SK-N-SH treated with all-trans-retinoic acid at 6 μM for 48 hours (cell line): Measurements from ENCODE around the gene ARID1B.

Experiments used
- ATAC-seq: fragments of 200-7000 bp; cut with Tn5 transposase; 3 replicates; pipeline ENCODE4 v1.9.1; 2020; ENCODE audit warnings: mild to moderate bottlenecking, moderate library complexity
- ARNTL ChIP-seq: fragments of 450-650 bp; formaldehyde crosslinking; IDR thresholded peaks from 2 replicates; pipeline ENCODE4 v1.5.0; 2020; ENCODE audit warnings: low read depth, mild to moderate bottlenecking, moderate library complexity, borderline replicate concordance
- CSDC2 ChIP-seq: fragments of 250-450 bp; sonication (Bioruptor Pico); IDR thresholded peaks from 2 replicates; pipeline ENCODE4 v1.5.0; 2020; ENCODE audit warnings: mild to moderate bottlenecking, moderate library complexity
- ESRRG ChIP-seq: fragments of 250-450 bp; sonication (Bioruptor Pico); IDR thresholded peaks from 2 replicates; pipeline ENCODE4 v1.6.1; 2021; ENCODE audit warnings: mild to moderate bottlenecking
- GLIS3 ChIP-seq: fragments of 250-450 bp; sonication (Bioruptor Pico); IDR thresholded peaks from 2 replicates; pipeline ENCODE4 v1.5.0; 2020; ENCODE audit warnings: mild to moderate bottlenecking, moderate library complexity
- POU6F1 ChIP-seq: fragments of 250-450 bp; sonication (Bioruptor Pico); IDR thresholded peaks from 2 replicates; pipeline ENCODE4 v1.8.0; 2021; ENCODE audit warnings: low read depth, mild to moderate bottlenecking, moderate library complexity, borderline replicate concordance
- PPARA ChIP-seq: fragments of 250-450 bp; sonication (Bioruptor Pico); IDR thresholded peaks from 2 replicates; pipeline ENCODE4 v1.5.0; 2020; ENCODE audit warnings: mild to moderate bottlenecking, borderline replicate concordance
- RARB ChIP-seq: fragments of 250-450 bp; sonication (Bioruptor Pico); IDR thresholded peaks from 2 replicates; pipeline ENCODE4 v1.8.0; 2021; ENCODE audit warnings: mild to moderate bottlenecking, moderate library complexity
- SNAI2 ChIP-seq: fragments of 250-450 bp; sonication (Bioruptor Pico); IDR thresholded peaks from 2 replicates; pipeline ENCODE4 v1.5.0; 2020; ENCODE audit warnings: mild to moderate bottlenecking, moderate library complexity
- TSHZ2 ChIP-seq: fragments of 250-450 bp; sonication (Bioruptor Pico); IDR thresholded peaks from 2 replicates; pipeline ENCODE4 v1.5.0; 2020; ENCODE audit warnings: mild to moderate bottlenecking, moderate library complexity
- ZC3H10 ChIP-seq: fragments of 250-450 bp; sonication (Bioruptor Pico); IDR thresholded peaks from 2 replicates; pipeline ENCODE4 v1.5.1; 2021; ENCODE audit warnings: mild to moderate bottlenecking, moderate library complexity
- ZNF565 ChIP-seq: fragments of 450-650 bp; formaldehyde crosslinking; conservative IDR thresholded peaks from 2 replicates; pipeline ENCODE4 v1.5.0; 2020; ENCODE audit warnings: low read depth, mild to moderate bottlenecking, moderate library complexity
- ZNF70 ChIP-seq: fragments of 450-650 bp; formaldehyde crosslinking; IDR thresholded peaks from 2 replicates; pipeline ENCODE4 v1.5.0; 2020; ENCODE audit warnings: mild to moderate bottlenecking, moderate library complexity
- TF ChIP-seq, protein P1 (sequence below): fragments of 250-450 bp; sonication (Bioruptor Pico); IDR thresholded peaks from 2 replicates; pipeline ENCODE4 v1.5.1; 2021; ENCODE audit warnings: mild to moderate bottlenecking, moderate library complexity
- TF ChIP-seq, protein P2 (sequence below): fragments of 250-450 bp; sonication (Bioruptor Pico); IDR thresholded peaks from 2 replicates; pipeline ENCODE4 v1.5.1; 2020; ENCODE audit warnings: low read depth, mild to moderate bottlenecking, moderate library complexity
- TF ChIP-seq, protein P3 (sequence below): fragments of 250-450 bp; sonication (Bioruptor Pico); IDR thresholded peaks from 2 replicates; pipeline ENCODE4 v1.8.0; 2020; ENCODE audit warnings: mild to moderate bottlenecking, moderate library complexity, borderline replicate concordance

Gene ARID1B

DNA sequence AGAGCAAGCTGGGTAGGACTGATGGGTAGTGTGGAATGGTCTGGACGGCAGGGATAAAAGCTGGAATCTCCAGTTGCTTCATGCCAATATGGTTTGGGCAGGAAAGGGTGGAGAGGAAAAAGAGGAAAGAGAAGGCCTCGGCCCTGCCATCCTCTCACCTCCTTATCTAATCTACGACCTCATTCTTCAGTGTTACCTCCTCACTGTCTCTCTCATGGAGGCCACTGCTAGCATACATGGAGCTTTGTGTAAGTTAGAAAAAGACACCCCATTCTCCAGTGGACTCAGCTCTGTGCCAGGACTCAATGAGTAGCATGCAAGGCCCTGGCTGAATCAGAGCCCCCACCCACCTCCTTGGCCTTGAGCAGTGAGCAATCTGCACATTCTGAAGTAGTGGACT lies 6.1 kb upstream of the ARID1B start:
- TF ChIP-seq ZNF565 (CRISPR knock-in tag) (no peak), ARNTL (no peak), CSDC2 (CRISPR knock-in tag) (no peak), SNAI2 (CRISPR knock-in tag) (no peak), RARB (CRISPR knock-in tag) (no peak), ESRRG (CRISPR knock-in tag) (no peak)
- no peak for ATAC-seq

GRCh38 chr6:156771761-156772160 lies 5.4 kb upstream of the ARID1B start:
- no peak for ATAC-seq
- no peak for TF ChIP-seq ZC3H10 (CRISPR knock-in tag)
- no peak for TF ChIP-seq SNAI2 (CRISPR knock-in tag)
- TF ChIP-seq CSDC2 (CRISPR knock-in tag) = no peak
- TF ChIP-seq POU6F1 = no peak
- TF ChIP-seq PPARA (CRISPR knock-in tag) = no peak
- TF ChIP-seq, protein P1, sequence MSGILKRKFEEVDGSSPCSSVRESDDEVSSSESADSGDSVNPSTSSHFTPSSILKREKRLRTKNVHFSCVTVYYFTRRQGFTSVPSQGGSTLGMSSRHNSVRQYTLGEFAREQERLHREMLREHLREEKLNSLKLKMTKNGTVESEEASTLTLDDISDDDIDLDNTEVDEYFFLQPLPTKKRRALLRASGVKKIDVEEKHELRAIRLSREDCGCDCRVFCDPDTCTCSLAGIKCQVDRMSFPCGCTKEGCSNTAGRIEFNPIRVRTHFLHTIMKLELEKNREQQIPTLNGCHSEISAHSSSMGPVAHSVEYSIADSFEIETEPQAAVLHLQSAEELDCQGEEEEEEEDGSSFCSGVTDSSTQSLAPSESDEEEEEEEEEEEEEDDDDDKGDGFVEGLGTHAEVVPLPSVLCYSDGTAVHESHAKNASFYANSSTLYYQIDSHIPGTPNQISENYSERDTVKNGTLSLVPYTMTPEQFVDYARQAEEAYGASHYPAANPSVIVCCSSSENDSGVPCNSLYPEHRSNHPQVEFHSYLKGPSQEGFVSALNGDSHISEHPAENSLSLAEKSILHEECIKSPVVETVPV = no peak
- no peak for TF ChIP-seq TSHZ2 (CRISPR knock-in tag)
- TF ChIP-seq GLIS3 (CRISPR knock-in tag) = no peak

DNA sequence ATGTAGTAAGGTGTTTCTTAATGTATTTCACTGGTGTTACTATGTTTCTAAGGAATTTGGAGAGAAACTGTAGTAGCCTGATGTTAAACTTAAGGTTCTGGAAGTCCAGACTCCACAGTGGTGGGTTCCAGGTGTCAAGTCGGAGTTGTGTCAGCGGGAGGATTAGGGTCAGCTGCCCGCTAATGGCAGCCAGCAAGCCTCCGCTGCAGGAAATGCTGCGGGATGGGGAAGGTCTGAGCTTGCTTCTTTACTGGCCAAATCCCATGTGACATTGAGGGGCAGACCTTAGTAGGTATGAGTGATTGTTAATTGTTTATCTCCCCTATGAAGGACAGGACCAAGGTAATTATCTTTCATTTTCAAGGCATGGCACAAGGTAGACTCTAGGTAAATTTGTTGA lies 3.7 kb upstream of the ARID1B start:
- no peak for TF ChIP-seq POU6F1
- TF ChIP-seq ARNTL = no peak
- TF ChIP-seq, protein P1 = no peak
- TF ChIP-seq, protein P2, sequence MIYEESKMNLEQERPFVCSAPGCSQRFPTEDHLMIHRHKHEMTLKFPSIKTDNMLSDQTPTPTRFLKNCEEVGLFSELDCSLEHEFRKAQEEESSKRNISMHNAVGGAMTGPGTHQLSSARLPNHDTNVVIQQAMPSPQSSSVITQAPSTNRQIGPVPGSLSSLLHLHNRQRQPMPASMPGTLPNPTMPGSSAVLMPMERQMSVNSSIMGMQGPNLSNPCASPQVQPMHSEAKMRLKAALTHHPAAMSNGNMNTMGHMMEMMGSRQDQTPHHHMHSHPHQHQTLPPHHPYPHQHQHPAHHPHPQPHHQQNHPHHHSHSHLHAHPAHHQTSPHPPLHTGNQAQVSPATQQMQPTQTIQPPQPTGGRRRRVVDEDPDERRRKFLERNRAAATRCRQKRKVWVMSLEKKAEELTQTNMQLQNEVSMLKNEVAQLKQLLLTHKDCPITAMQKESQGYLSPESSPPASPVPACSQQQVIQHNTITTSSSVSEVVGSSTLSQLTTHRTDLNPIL (CRISPR knock-in tag) = no peak
- no peak for TF ChIP-seq ZNF70 (CRISPR knock-in tag)
- no peak for TF ChIP-seq PPARA (CRISPR knock-in tag)
- TF ChIP-seq, protein P3, sequence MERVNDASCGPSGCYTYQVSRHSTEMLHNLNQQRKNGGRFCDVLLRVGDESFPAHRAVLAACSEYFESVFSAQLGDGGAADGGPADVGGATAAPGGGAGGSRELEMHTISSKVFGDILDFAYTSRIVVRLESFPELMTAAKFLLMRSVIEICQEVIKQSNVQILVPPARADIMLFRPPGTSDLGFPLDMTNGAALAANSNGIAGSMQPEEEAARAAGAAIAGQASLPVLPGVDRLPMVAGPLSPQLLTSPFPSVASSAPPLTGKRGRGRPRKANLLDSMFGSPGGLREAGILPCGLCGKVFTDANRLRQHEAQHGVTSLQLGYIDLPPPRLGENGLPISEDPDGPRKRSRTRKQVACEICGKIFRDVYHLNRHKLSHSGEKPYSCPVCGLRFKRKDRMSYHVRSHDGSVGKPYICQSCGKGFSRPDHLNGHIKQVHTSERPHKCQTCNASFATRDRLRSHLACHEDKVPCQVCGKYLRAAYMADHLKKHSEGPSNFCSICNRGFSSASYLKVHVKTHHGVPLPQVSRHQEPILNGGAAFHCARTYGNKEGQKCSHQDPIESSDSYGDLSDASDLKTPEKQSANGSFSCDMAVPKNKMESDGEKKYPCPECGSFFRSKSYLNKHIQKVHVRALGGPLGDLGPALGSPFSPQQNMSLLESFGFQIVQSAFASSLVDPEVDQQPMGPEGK (CRISPR knock-in tag) = no peak
- TF ChIP-seq, all 23 proteins: peak for 0
- no peak for ATAC-seq
